ENCODE measurements around the gene GSTT4. TPM values are rescaled to one million over a fixed set of nuclear protein-coding genes. Genes with fewer than 3 reads are reported as not detected.
"Not testable (repeated sequence)": the region's sequence is repeated elsewhere in the genome, so short reads cannot be mapped to it uniquely, and the experiment has no call there.

GSTT4 gene
- total RNA-seq, 1 experiment from 2014 or later, result not detected

DNA sequence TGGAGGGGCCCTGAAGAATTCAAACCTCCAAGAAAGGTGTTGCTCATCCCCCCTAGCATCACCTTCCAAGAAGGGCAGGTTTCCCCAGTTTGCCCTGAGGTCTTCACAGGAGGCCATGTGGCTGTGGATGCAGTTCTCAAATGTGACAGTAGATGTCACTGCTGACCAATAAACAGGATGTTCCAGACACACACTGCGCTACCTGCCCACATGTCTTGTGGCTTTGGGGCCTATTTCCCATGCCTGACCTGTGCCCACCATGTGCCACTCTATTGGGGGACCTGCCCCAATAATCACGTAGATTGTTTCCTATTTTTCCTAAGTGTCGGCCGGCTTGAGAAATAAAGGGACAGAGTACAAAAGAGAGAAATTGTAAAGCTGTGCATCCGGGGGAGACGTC lies 20.8 kb downstream of the GSTT4 start:
- Histone ChIP-seq H3K23ac (ENCODE audit: insufficient read length, low read depth, low read length) (no peak overlapping the region), H3K27ac (ENCODE audit: insufficient read length, low read depth, low read length) (no peak overlapping the region), H3K56ac (ENCODE audit: insufficient read length, low read depth, low read length) (no peak overlapping the region), H3K4ac (ENCODE audit: low read depth, low read length) (no peak overlapping the region), H2BK5ac (ENCODE audit: insufficient read length, low read length) (no peak overlapping the region), H4K8ac (replicated peaks; ENCODE audit: insufficient read length, low read depth, low read length) (no peak overlapping the region), H3K79me1 (ENCODE audit: insufficient read depth, low read depth, low read length, poor library complexity, severe bottlenecking) (no peaks in the 10 kb centered on the region), H3K9me3 (ENCODE audit: control insufficient read depth, low read depth, low read length) (no peaks in the 10 kb centered on the region), H3T11ph (ENCODE audit: low read length) (no peak overlapping the region), H2BK12ac (ENCODE audit: insufficient read length, low read depth, low read length) (no peak overlapping the region), H3K27me3 (ENCODE audit: insufficient read depth, low read length) (no peaks in the 10 kb centered on the region), H2AK5ac (ENCODE audit: insufficient read length, low read length) (no peak overlapping the region), H3K9ac (ENCODE audit: extremely low read depth, insufficient read length, low read length) (no peak overlapping the region), H2AFZ (ENCODE audit: low read length) (no peak overlapping the region), H2BK15ac (ENCODE audit: low read depth, low read length) (no peak overlapping the region), H3K23me2 (ENCODE audit: insufficient read length, low read depth, low read length, poor library complexity, severe bottlenecking) (no peaks in the 10 kb centered on the region), H4K91ac (ENCODE audit: insufficient read length, low read depth, low read length) (no peak overlapping the region), H3K18ac (ENCODE audit: insufficient read length, low read depth, low read length) (no peak overlapping the region), H3K79me2 (ENCODE audit: insufficient read depth, low read length) (no peaks in the 10 kb centered on the region), H2BK20ac (ENCODE audit: low read depth, low read length, poor library complexity, severe bottlenecking) (no peak overlapping the region), H3K4me2 (ENCODE audit: insufficient read depth, insufficient read length, low read length) (no peak overlapping the region), H4K5ac (ENCODE audit: insufficient read length, low read depth, low read length) (no peak overlapping the region), H3K14ac (ENCODE audit: insufficient read depth, low read length) (no peak overlapping the region), H2BK120ac (ENCODE audit: low read depth, low read length, poor library complexity, severe bottlenecking) (no peak overlapping the region), H3K4me1 (ENCODE audit: insufficient read depth, low read length) (no peaks in the 10 kb centered on the region), H4K20me1 (ENCODE audit: control insufficient read depth, insufficient read depth, insufficient read length) (no peaks in the 10 kb centered on the region)
- no peak overlapping the region for H3K4me3 Mint-ChIP-seq
- TF ChIP-seq, protein P1, sequence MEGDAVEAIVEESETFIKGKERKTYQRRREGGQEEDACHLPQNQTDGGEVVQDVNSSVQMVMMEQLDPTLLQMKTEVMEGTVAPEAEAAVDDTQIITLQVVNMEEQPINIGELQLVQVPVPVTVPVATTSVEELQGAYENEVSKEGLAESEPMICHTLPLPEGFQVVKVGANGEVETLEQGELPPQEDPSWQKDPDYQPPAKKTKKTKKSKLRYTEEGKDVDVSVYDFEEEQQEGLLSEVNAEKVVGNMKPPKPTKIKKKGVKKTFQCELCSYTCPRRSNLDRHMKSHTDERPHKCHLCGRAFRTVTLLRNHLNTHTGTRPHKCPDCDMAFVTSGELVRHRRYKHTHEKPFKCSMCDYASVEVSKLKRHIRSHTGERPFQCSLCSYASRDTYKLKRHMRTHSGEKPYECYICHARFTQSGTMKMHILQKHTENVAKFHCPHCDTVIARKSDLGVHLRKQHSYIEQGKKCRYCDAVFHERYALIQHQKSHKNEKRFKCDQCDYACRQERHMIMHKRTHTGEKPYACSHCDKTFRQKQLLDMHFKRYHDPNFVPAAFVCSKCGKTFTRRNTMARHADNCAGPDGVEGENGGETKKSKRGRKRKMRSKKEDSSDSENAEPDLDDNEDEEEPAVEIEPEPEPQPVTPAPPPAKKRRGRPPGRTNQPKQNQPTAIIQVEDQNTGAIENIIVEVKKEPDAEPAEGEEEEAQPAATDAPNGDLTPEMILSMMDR (conservative IDR thresholded peaks at IDR 0.05), result no peak
- no peaks in the 10 kb centered on the region for H3K36me3 Mint-ChIP-seq (ENCODE audit: insufficient read depth in 1 of 3, low read depth in 3 of 3)
- no peak overlapping the region for H3K27ac Mint-ChIP-seq
- 0 out of 4 replicates have a peak, but pooled peaks cover 0 to 3% of the 10 kb centered on the region in 2 experiments for H3K4me1 Mint-ChIP-seq
- DNase-seq, result no peak
- H3K9me3 Mint-ChIP-seq, result no peaks in the 10 kb centered on the region
- WGBS (ENCODE audit: extremely low coverage, insufficient read length, low lambda C conversion rate), result no CpG with 5 or more reads among the region's 6 CpGs
- no peaks in the 10 kb centered on the region for H3K27me3 Mint-ChIP-seq (ENCODE audit: low read depth)

DNA sequence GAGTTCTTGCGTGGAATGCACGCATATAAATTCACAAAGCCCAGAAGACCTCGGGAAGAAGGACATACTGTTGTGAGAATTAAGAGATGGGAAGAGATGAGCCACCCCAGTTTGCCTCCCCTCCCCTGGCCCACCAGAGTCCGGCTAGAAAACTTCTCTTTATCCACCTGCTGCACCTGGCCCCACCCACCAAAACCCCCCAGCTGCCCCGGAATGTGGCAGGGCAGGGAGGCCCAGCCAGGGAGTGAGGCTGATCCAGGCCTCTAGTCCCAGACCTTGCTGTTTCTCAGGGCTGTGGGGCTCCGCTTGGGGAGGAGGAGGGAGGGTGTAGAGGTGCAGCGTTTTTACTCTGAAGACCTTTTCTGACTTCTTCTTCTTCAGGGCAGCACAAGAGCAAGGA lies 24.7 kb downstream of the GSTT4 start:
- not testable (repeated sequence) for H2BK12ac ChIP-seq (ENCODE audit: insufficient read length, low read depth, low read length); H4K5ac ChIP-seq (ENCODE audit: insufficient read length, low read depth, low read length); H3K27ac Mint-ChIP-seq; H3K27ac ChIP-seq (ENCODE audit: insufficient read length, low read depth, low read length); H3K9me3 Mint-ChIP-seq; H4K8ac ChIP-seq (replicated peaks; ENCODE audit: insufficient read length, low read depth, low read length); H3K14ac ChIP-seq (ENCODE audit: insufficient read depth, low read length); H2AK5ac ChIP-seq (ENCODE audit: insufficient read length, low read length); H3K23me2 ChIP-seq (ENCODE audit: insufficient read length, low read depth, low read length, poor library complexity, severe bottlenecking); H3K4me1 Mint-ChIP-seq; H3K9ac ChIP-seq (ENCODE audit: extremely low read depth, insufficient read length, low read length); H3K4me2 ChIP-seq (ENCODE audit: insufficient read depth, insufficient read length, low read length); H3K4ac ChIP-seq (ENCODE audit: low read depth, low read length); DNase-seq; H2BK15ac ChIP-seq (ENCODE audit: low read depth, low read length); H3K27me3 Mint-ChIP-seq (ENCODE audit: low read depth); H4K91ac ChIP-seq (ENCODE audit: insufficient read length, low read depth, low read length); H2BK20ac ChIP-seq (ENCODE audit: low read depth, low read length, poor library complexity, severe bottlenecking); H3K36me3 Mint-ChIP-seq (ENCODE audit: insufficient read depth in 1 of 3, low read depth in 3 of 3); H3K4me3 Mint-ChIP-seq; H2BK120ac ChIP-seq (ENCODE audit: low read depth, low read length, poor library complexity, severe bottlenecking); H3K18ac ChIP-seq (ENCODE audit: insufficient read length, low read depth, low read length); H3K79me1 ChIP-seq (ENCODE audit: insufficient read depth, low read depth, low read length, poor library complexity, severe bottlenecking); H3K9me3 ChIP-seq (ENCODE audit: control insufficient read depth, low read depth, low read length); H3K56ac ChIP-seq (ENCODE audit: insufficient read length, low read depth, low read length); H3K79me2 ChIP-seq (ENCODE audit: insufficient read depth, low read length); H2AFZ ChIP-seq (ENCODE audit: low read length); H3K23ac ChIP-seq (ENCODE audit: insufficient read length, low read depth, low read length); H4K20me1 ChIP-seq (ENCODE audit: control insufficient read depth, insufficient read depth, insufficient read length); H3T11ph ChIP-seq (ENCODE audit: low read length); H3K27me3 ChIP-seq (ENCODE audit: insufficient read depth, low read length); H3K4me1 ChIP-seq (ENCODE audit: insufficient read depth, low read length); H2BK5ac ChIP-seq (ENCODE audit: insufficient read length, low read length)
- no CpG with 5 or more reads among the region's 7 CpGs for WGBS (ENCODE audit: extremely low coverage, insufficient read length, low lambda C conversion rate)
